SJCRH30 (cell line): ENCODE data around the gene RETREG1. TPM values are rescaled to one million over a fixed set of nuclear protein-coding genes. Genes with fewer than 3 reads are reported as not detected.
"Not testable (repeated sequence)": the region's sequence is repeated elsewhere in the genome, so short reads cannot be mapped to it uniquely, and the experiment has no call there.

ENCODE experiments used
- DNase-seq, 2 experiments: peaks; one replicate each; pipeline ENCODE4 v3.0.0-alpha.2; 2015 to 2020
- H3K27ac ChIP-seq: fragments of 250-450 bp; sonication (Bioruptor Pico); 2 replicates; pipeline ENCODE4 v1.5.1; 2020; ENCODE audit warnings: mild to moderate bottlenecking, moderate library complexity
- H3K27me3 ChIP-seq: fragments of 250-450 bp; sonication (Bioruptor Pico); 2 replicates; pipeline ENCODE4 v1.5.1; 2020; ENCODE audit warnings: mild to moderate bottlenecking, moderate library complexity
- H3K36me3 ChIP-seq: fragments of 250-450 bp; sonication (Bioruptor Pico); 2 replicates; pipeline ENCODE4 v1.5.1; 2020; ENCODE audit warnings: mild to moderate bottlenecking, moderate library complexity
- H3K4me1 ChIP-seq: fragments of 250-450 bp; sonication (Bioruptor Pico); 2 replicates; pipeline ENCODE4 v1.5.1; 2020; ENCODE audit warnings: mild to moderate bottlenecking, moderate library complexity
- H3K4me3 ChIP-seq: fragments of 250-450 bp; sonication (Bioruptor Pico); 2 replicates; pipeline ENCODE4 v1.5.1; 2020; ENCODE audit warnings: mild to moderate bottlenecking, moderate library complexity
- H3K9me3 ChIP-seq: fragments of 250-450 bp; sonication (Bioruptor Pico); replicated peaks from 2 replicates; pipeline ENCODE4 v1.5.1; 2020; ENCODE audit warnings: mild to moderate bottlenecking, moderate library complexity
- total RNA-seq: library from RNA; depleted of rRNA; stranded (reverse); fragments of >200 nt; shearing (Covaris generic); gene quantifications from 2 replicates; pipeline ENCODE4 v1.2.3, GENCODE V29; 2014; rRNA removed

Gene RETREG1
- 0.16 TPM in 1 of 2 replicates, not detected in the other for total RNA-seq

- H3K27ac ChIP-seq, result no peak within 1 kb of the TSS
- DNase-seq, result peak; percentile 28 to 37
- H3K27me3 ChIP-seq, result no peaks in the 10 kb centered on the region
- H3K9me3 ChIP-seq, result no peaks in the 10 kb centered on the region
- H3K36me3 ChIP-seq, result no peaks in the 10 kb centered on the region
- H3K4me3 ChIP-seq, result peak within 1 kb of the TSS; percentile 58
- no peaks in the 10 kb centered on the region for H3K4me1 ChIP-seq
Observed at GRCh38 chr5:16616536-16617273, at the start of gene RETREG1. RETREG1 (minus strand) TSS chr5:16616997; CDS start chr5:16616971, 26 bp downstream.

- Histone ChIP-seq H3K4me1 (no peaks in the 10 kb centered on the region), H3K36me3 (no peaks in the 10 kb centered on the region), H3K27ac (peak overlapping the region; percentile 42), H3K9me3 (no peaks in the 10 kb centered on the region), H3K27me3 (no peaks in the 10 kb centered on the region), H3K4me3 (no peak overlapping the region)
- DNase-seq, result peak in 1 of 2 experiments; percentile 6
Observed at GRCh38 chr5:16666130-16666882, 49.5 kb upstream of the RETREG1 start.

GRCh38 chr5:16665601-16666000 lies 48.8 kb upstream of the RETREG1 start:
- no peak for DNase-seq
- no peak overlapping the region for H3K4me3 ChIP-seq
- no peaks in the 10 kb centered on the region for H3K4me1 ChIP-seq
- H3K27ac ChIP-seq, result peak overlapping the region; percentile 42
- no peaks in the 10 kb centered on the region for H3K9me3 ChIP-seq
- H3K27me3 ChIP-seq, result no peaks in the 10 kb centered on the region
- H3K36me3 ChIP-seq, result no peaks in the 10 kb centered on the region

GRCh38 chr5:16664368-16664767 lies 47.6 kb upstream of the RETREG1 start:
- Histone ChIP-seq H3K27ac (no peak overlapping the region), H3K36me3 (no peaks in the 10 kb centered on the region), H3K4me1 (no peaks in the 10 kb centered on the region), H3K9me3 (no peaks in the 10 kb centered on the region), H3K4me3 (no peak overlapping the region), H3K27me3 (no peaks in the 10 kb centered on the region)
- DNase-seq, result no peak

- no peaks in the 10 kb centered on the region for H3K36me3 ChIP-seq
Observed at GRCh38 chr5:16663840-16664239, 47.0 kb upstream of the RETREG1 start.

GRCh38 chr5:16661713-16662112 lies 44.9 kb upstream of the RETREG1 start:
- no peaks in the 10 kb centered on the region for H3K4me1 ChIP-seq
- H3K36me3 ChIP-seq, result no peaks in the 10 kb centered on the region
- no peak for DNase-seq
- H3K4me3 ChIP-seq, result no peak overlapping the region
- no peaks in the 10 kb centered on the region for H3K27me3 ChIP-seq
- H3K27ac ChIP-seq, result no peak overlapping the region
- H3K9me3 ChIP-seq, result no peaks in the 10 kb centered on the region

More at GRCh38 chr5:16663840-16664239, 47.0 kb upstream of the RETREG1 start:
- no peak overlapping the region for H3K27ac ChIP-seq
- no peak overlapping the region for H3K4me3 ChIP-seq
- no peaks in the 10 kb centered on the region for H3K27me3 ChIP-seq
- H3K4me1 ChIP-seq, result no peaks in the 10 kb centered on the region
- DNase-seq, result no peak
- H3K9me3 ChIP-seq, result no peaks in the 10 kb centered on the region

- Histone ChIP-seq H3K4me3 (no peak overlapping the region), H3K9me3 (no peaks in the 10 kb centered on the region), H3K27ac (no peak overlapping the region), H3K4me1 (no peaks in the 10 kb centered on the region), H3K27me3 (no peaks in the 10 kb centered on the region), H3K36me3 (no peaks in the 10 kb centered on the region)
- no peak for DNase-seq
Observed at GRCh38 chr5:16660982-16661381, 44.2 kb upstream of the RETREG1 start.

GRCh38 chr5:16659536-16659935 lies 42.7 kb upstream of the RETREG1 start:
- no peaks in the 10 kb centered on the region for H3K27me3 ChIP-seq
- no peak for DNase-seq
- no peak overlapping the region for H3K27ac ChIP-seq
- H3K36me3 ChIP-seq, result no peaks in the 10 kb centered on the region
- no peak overlapping the region for H3K4me3 ChIP-seq
- no peaks in the 10 kb centered on the region for H3K9me3 ChIP-seq
- no peaks in the 10 kb centered on the region for H3K4me1 ChIP-seq

GRCh38 chr5:16656561-16657191 lies 39.9 kb upstream of the RETREG1 start:
- DNase-seq, result no peak
- Histone ChIP-seq H3K27ac (no peak overlapping the region), H3K9me3 (no peaks in the 10 kb centered on the region), H3K4me3 (no peak overlapping the region), H3K27me3 (no peaks in the 10 kb centered on the region), H3K36me3 (no peaks in the 10 kb centered on the region), H3K4me1 (no peaks in the 10 kb centered on the region)

GRCh38 chr5:16654647-16655334 lies 38.0 kb upstream of the RETREG1 start:
- Histone ChIP-seq H3K4me1 (no peaks in the 10 kb centered on the region), H3K9me3 (no peaks in the 10 kb centered on the region), H3K4me3 (no peak overlapping the region), H3K27ac (no peak overlapping the region), H3K27me3 (no peaks in the 10 kb centered on the region), H3K36me3 (no peaks in the 10 kb centered on the region)
- no peak for DNase-seq

- not testable (repeated sequence) for H3K4me3 ChIP-seq, H3K4me1 ChIP-seq, H3K27ac ChIP-seq, DNase-seq, H3K9me3 ChIP-seq, H3K27me3 ChIP-seq, H3K36me3 ChIP-seq
Observed at GRCh38 chr5:16648739-16649138, 31.9 kb upstream of the RETREG1 start.

GRCh38 chr5:16644301-16644889 lies 27.6 kb upstream of the RETREG1 start:
- Histone ChIP-seq H3K9me3 (no peaks in the 10 kb centered on the region), H3K4me1 (no peaks in the 10 kb centered on the region), H3K27me3 (no peaks in the 10 kb centered on the region), H3K4me3 (no peak overlapping the region), H3K36me3 (no peaks in the 10 kb centered on the region), H3K27ac (no peak overlapping the region)
- no peak for DNase-seq

GRCh38 chr5:16642867-16643266 lies 26.1 kb upstream of the RETREG1 start:
- Histone ChIP-seq H3K27ac (no peak overlapping the region), H3K4me3 (no peak overlapping the region), H3K4me1 (no peaks in the 10 kb centered on the region), H3K9me3 (no peaks in the 10 kb centered on the region), H3K27me3 (no peaks in the 10 kb centered on the region), H3K36me3 (no peaks in the 10 kb centered on the region)
- no peak for DNase-seq

GRCh38 chr5:16639206-16639605 lies 22.4 kb upstream of the RETREG1 start:
- Histone ChIP-seq H3K4me1 (no peaks in the 10 kb centered on the region), H3K36me3 (no peaks in the 10 kb centered on the region), H3K4me3 (no peak overlapping the region), H3K27ac (no peak overlapping the region), H3K9me3 (no peaks in the 10 kb centered on the region), H3K27me3 (no peaks in the 10 kb centered on the region)
- no peak for DNase-seq
